Thyroid gland (tissue), 4 donors: Measurements from ENCODE around the gene SUSD5.

ENCODE experiments used
- POLR2A ChIP-seq, 2 donors: fragments of 450-650 bp; IDR thresholded peaks; one replicate each; pipeline ENCODE4 v1.6.1; 2017; ENCODE audit warnings: antibody characterized with exemption in 2 of 2, mild to moderate bottlenecking in 2 of 2, moderate library complexity in 1 of 2
- TF ChIP-seq, protein P1 (sequence below), 6 experiments: fragments of 200-600 bp in 3 of 6; fragments of 450-650 bp in 3 of 6; sonication (generic) in 3 of 6; IDR thresholded peaks; one replicate each; pipeline ENCODE4 v1.5.1; 2016 to 2019; ENCODE audit warnings: antibody characterized with exemption in 6 of 6, mild to moderate bottlenecking in 2 of 6, inconsistent platforms in 1 of 6, moderate library complexity in 1 of 6

DNA sequence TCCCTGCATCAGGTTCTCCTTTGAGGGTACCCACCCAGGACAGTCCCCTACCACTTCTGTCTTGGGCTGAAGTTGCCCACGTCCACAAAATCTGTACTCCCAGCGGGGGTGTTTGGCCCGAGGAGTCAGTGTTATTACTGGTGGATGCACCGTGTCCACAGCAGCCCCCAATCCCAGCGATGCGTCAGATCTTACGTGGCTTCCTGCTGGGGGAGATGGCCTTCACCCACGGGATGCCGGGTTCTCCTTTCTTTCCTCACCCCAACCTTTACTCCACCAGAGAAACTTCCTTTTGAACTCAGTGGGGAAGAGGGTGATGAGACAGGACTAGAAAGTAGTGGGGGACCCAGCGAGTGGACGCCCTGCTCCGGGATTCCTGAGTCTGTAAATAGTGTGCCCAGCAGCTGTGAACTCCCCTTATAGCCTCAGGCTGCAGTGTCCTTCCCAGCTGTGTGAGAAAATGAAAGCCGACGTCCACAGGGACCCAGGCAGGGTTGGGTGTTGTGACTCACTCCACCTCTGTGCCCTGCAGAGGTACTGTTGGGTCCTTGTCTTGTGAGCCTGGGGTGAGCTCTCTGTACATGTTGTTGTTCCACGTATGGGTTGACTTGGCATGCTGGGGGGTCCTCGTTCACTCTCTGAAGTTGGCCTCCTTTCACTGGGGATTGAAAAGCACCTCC lies 73.2 kb downstream of the SUSD5 start:
- TF ChIP-seq, protein P1, sequence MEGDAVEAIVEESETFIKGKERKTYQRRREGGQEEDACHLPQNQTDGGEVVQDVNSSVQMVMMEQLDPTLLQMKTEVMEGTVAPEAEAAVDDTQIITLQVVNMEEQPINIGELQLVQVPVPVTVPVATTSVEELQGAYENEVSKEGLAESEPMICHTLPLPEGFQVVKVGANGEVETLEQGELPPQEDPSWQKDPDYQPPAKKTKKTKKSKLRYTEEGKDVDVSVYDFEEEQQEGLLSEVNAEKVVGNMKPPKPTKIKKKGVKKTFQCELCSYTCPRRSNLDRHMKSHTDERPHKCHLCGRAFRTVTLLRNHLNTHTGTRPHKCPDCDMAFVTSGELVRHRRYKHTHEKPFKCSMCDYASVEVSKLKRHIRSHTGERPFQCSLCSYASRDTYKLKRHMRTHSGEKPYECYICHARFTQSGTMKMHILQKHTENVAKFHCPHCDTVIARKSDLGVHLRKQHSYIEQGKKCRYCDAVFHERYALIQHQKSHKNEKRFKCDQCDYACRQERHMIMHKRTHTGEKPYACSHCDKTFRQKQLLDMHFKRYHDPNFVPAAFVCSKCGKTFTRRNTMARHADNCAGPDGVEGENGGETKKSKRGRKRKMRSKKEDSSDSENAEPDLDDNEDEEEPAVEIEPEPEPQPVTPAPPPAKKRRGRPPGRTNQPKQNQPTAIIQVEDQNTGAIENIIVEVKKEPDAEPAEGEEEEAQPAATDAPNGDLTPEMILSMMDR (IDR thresholded peaks at IDR 0.05), result no peak
- TF ChIP-seq POLR2A (IDR thresholded peaks at IDR 0.05), result no peak
